HG02759 (cell line): ENCODE results near the gene LLGL1.

Experiments
- ATAC-seq: cut with Tn5 transposase; IDR thresholded peaks from one replicate; pipeline ENCODE4 v1.9.1; 2021; ENCODE audit warnings: mild to moderate bottlenecking, moderate library complexity; ENCODE audit not compliant: unreplicated experiment

LLGL1 gene

GRCh38 chr17:18267366-18267765 lies 41.9 kb downstream of the LLGL1 start:
- no peak for ATAC-seq

- ATAC-seq: no peak
Observed at GRCh38 chr17:18267927-18268711, 42.7 kb downstream of the LLGL1 start.

GRCh38 chr17:18270046-18270931 lies 44.9 kb downstream of the LLGL1 start:
- no peak for ATAC-seq

GRCh38 chr17:18277076-18277475 lies 51.6 kb downstream of the LLGL1 start:
- no peak for ATAC-seq

GRCh38 chr17:18278867-18279266 lies 53.4 kb downstream of the LLGL1 start:
- no peak for ATAC-seq

GRCh38 chr17:18280249-18280648 lies 54.8 kb downstream of the LLGL1 start:
- ATAC-seq: no peak

- ATAC-seq: no peak
Observed at GRCh38 chr17:18280766-18281371, 55.4 kb downstream of the LLGL1 start.

GRCh38 chr17:18281788-18282187 lies 56.4 kb downstream of the LLGL1 start:
- ATAC-seq: no peak

GRCh38 chr17:18285296-18285695 lies 59.9 kb downstream of the LLGL1 start:
- no peak for ATAC-seq

- no peak for ATAC-seq
Observed at GRCh38 chr17:18291718-18292540, 66.5 kb downstream of the LLGL1 start.
